PC-3 (cell line): ENCODE measurements around the gene SLC38A2. TPM values are rescaled to one million over a fixed set of nuclear protein-coding genes. Genes with fewer than 3 reads are reported as not detected.
"Not testable (repeated sequence)": the region's sequence is repeated elsewhere in the genome, so short reads cannot be mapped to it uniquely, and the experiment has no call there.

Source experiments
- ATAC-seq: fragments of 200-7000 bp; cut with Tn5 transposase; 2 replicates; pipeline ENCODE4 v1.9.1; 2020; ENCODE audit warnings: mild to moderate bottlenecking, moderate library complexity
- BruUV-seq: library from RNA; stranded (reverse); fragments of 400-500 nt; replicated peaks from 2 replicates; lab custom pipeline; 2021; lab: Mats Ljungman, UMichigan
- CTCF ChIA-PET: fragments of 300-600 bp; sonication (Branson Sonifier 250); formaldehyde crosslinking; loops from one replicate; lab custom pipeline; 2022; ENCODE audit warnings: antibody characterized with exemption; lab: Charles Lee
- POLR2A ChIA-PET: fragments of 300-600 bp; sonication (Branson Sonifier 250); formaldehyde crosslinking; loops from one replicate; lab custom pipeline; 2022; ENCODE audit warnings: antibody characterized with exemption; ENCODE audit not compliant: unreplicated experiment; lab: Charles Lee
- DNase-seq: peaks from one replicate; pipeline ENCODE4 v3.0.0-alpha.2; 2015
- H2AFZ ChIP-seq: fragments of 300-600 bp; sonication (generic); 2 replicates; pipeline ENCODE4 v1.6.0; 2016; ENCODE audit warnings: antibody characterized with exemption, low read length
- H3F3A ChIP-seq: fragments of 300-600 bp; sonication (generic); one replicate; pipeline ENCODE4 v1.6.0; 2017; ENCODE audit warnings: antibody characterized with exemption, low read length, control low read depth, mild to moderate bottlenecking; ENCODE audit not compliant: unreplicated experiment
- H3K27ac ChIP-seq: fragments of 300-600 bp; sonication (generic); 2 replicates; pipeline ENCODE4 v1.5.1; 2016; ENCODE audit warnings: mild to moderate bottlenecking, low read length
- H3K27me3 ChIP-seq: fragments of 300-600 bp; sonication (generic); 2 replicates; pipeline ENCODE4 v1.6.1; 2016; ENCODE audit warnings: low read length, mixed read lengths
- H3K36me3 ChIP-seq: fragments of 300-600 bp; sonication (generic); 2 replicates; pipeline ENCODE4 v1.6.1; 2016; ENCODE audit warnings: low read depth, mixed run types, low read length, mixed read lengths
- H3K4me1 ChIP-seq: fragments of 300-600 bp; sonication (generic); 2 replicates; pipeline ENCODE4 v1.5.1; 2016; ENCODE audit warnings: low read length; ENCODE audit not compliant: insufficient read depth
- H3K4me2 ChIP-seq: fragments of 300-600 bp; sonication (generic); 2 replicates; pipeline ENCODE4 v1.6.0; 2016; ENCODE audit warnings: low read length
- H3K4me3 ChIP-seq: fragments of 300-600 bp; sonication (generic); 2 replicates; pipeline ENCODE4 v1.5.1; 2016; ENCODE audit warnings: mild to moderate bottlenecking, low read length, mixed read lengths
- H3K79me2 ChIP-seq: fragments of 300-600 bp; sonication (generic); 2 replicates; pipeline ENCODE4 v1.6.1; 2017; ENCODE audit warnings: low read length, mixed read lengths
- H3K9ac ChIP-seq: fragments of 300-600 bp; sonication (generic); 2 replicates; pipeline ENCODE4 v1.6.0; 2016; ENCODE audit warnings: mild to moderate bottlenecking, low read length
- H3K9me2 ChIP-seq: fragments of 300-600 bp; sonication (generic); replicated peaks from 2 replicates; pipeline ENCODE4 v1.6.1; 2016; ENCODE audit warnings: mixed run types, low read length, mixed read lengths
- H3K9me3 ChIP-seq: fragments of 300-600 bp; sonication (generic); 2 replicates; pipeline ENCODE4 v1.6.1; 2016; ENCODE audit warnings: low read length, mixed read lengths
- H4K20me1 ChIP-seq: fragments of 300-600 bp; sonication (generic); 2 replicates; pipeline ENCODE4 v1.6.1; 2016; ENCODE audit warnings: low read length, mixed read lengths
- EZH2 ChIP-seq: fragments of 300-600 bp; sonication (generic); IDR thresholded peaks from one replicate; pipeline ENCODE4 v1.6.1; 2017; ENCODE audit warnings: antibody characterized with exemption, mild to moderate bottlenecking, low read length; ENCODE audit not compliant: unreplicated experiment
- EZH2phosphoT487 ChIP-seq: fragments of 300-600 bp; sonication (generic); IDR thresholded peaks from 2 replicates; pipeline ENCODE4 v1.6.1; 2018; ENCODE audit warnings: mild to moderate bottlenecking, antibody characterized with exemption, low read length, borderline replicate concordance
- intact Hi-C: fragments of 100-400 bp; cut with micrococcal nuclease; formaldehyde crosslinking; loops from 2 replicates; pipeline ENCODE4 v1.9.0; 2023
- total RNA-seq: library from RNA; depleted of rRNA; stranded (reverse); fragments of >200 nt; gene quantifications from 2 replicates; pipeline ENCODE4 v1.2.3, GENCODE V29; 2014
- TF ChIP-seq, protein P1 (sequence below): fragments of 300-600 bp; sonication (generic); conservative IDR thresholded peaks from 2 replicates; pipeline ENCODE4 v1.5.1; 2017; ENCODE audit warnings: antibody characterized with exemption, low read depth, mild to moderate bottlenecking, low read length

Gene SLC38A2
- total RNA-seq, 1 experiment from 2014 or later: 214 TPM

DNA sequence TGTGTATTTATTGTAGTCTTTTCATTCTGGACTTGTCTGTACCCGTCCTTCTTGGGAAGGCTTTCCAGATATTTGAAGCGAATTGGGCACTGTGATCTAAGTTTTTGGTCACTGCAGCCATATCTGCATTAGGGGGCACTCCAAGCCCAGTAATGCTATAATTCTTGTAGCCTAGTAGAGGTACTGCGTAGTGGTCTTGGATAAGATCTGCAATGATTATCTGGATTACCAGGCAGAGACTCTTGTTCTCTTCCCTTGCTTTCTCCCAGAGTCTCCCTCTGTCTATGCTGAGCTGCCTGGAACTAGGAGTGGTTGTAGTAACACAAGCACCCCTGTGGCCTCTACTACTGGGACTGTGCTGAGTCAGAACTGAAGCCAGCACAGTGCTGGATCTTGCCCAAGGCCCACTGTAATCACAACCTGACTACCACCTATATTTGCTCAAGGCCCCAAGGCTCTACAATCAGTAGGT lies 30.0 kb downstream of the SLC38A2 start:
- peak; percentile 73 for DNase-seq
- peak overlapping the region; percentile 59 for H2AFZ ChIP-seq
- H3K27ac ChIP-seq: peak overlapping the region; percentile 43
- ChIA-PET CTCF (no interaction called here), POLR2A (interaction anchor here (0.8 kb wide), 1 partner anchor 544 kb away, joined by 7 read pairs; no protein-coding TSS in a partner anchor)
- ATAC-seq: peak; percentile 91
- peak overlapping the region; percentile 48 for H3K4me2 ChIP-seq
- BruUV-seq: no TSS peak
- H3K9ac ChIP-seq: no peak overlapping the region
- H3K27me3 ChIP-seq: no peaks in the 10 kb centered on the region
- H3K4me1 ChIP-seq: peaks cover 13% of the 10 kb centered on the region
- H3K79me2 ChIP-seq: no peaks in the 10 kb centered on the region
- no peak overlapping the region for H3K4me3 ChIP-seq
- no peaks in the 10 kb centered on the region for H4K20me1 ChIP-seq
- intact Hi-C loops: no loop called here
- H3F3A ChIP-seq: no peaks in the 10 kb centered on the region
- no peaks in the 10 kb centered on the region for H3K9me3 ChIP-seq
- TF ChIP-seq, protein P1, sequence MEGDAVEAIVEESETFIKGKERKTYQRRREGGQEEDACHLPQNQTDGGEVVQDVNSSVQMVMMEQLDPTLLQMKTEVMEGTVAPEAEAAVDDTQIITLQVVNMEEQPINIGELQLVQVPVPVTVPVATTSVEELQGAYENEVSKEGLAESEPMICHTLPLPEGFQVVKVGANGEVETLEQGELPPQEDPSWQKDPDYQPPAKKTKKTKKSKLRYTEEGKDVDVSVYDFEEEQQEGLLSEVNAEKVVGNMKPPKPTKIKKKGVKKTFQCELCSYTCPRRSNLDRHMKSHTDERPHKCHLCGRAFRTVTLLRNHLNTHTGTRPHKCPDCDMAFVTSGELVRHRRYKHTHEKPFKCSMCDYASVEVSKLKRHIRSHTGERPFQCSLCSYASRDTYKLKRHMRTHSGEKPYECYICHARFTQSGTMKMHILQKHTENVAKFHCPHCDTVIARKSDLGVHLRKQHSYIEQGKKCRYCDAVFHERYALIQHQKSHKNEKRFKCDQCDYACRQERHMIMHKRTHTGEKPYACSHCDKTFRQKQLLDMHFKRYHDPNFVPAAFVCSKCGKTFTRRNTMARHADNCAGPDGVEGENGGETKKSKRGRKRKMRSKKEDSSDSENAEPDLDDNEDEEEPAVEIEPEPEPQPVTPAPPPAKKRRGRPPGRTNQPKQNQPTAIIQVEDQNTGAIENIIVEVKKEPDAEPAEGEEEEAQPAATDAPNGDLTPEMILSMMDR: peak; percentile 65
- no peak for TF ChIP-seq EZH2
- no peaks in the 10 kb centered on the region for H3K9me2 ChIP-seq
- no peaks in the 10 kb centered on the region for H3K36me3 ChIP-seq

DNA sequence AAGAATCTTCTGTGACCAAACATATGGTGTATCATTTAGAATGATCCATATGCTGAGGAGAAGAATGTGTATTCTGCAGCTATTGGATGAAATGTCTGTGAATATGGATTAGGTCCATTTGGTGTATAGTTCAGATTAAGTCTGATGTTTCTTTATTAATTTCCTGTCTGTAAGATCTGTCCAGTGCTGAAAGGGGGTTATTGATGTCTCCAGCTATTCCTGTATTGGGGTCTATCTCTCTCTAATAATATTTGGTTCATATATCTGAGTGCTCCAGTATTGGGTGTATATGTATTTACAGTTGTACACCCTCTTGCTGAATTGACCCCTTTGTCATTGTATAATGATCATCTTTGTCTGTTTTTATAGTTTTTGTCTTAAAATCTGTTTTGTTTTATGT lies 33.5 kb downstream of the SLC38A2 start:
- TF ChIP-seq, protein P1: no peak
- TF ChIP-seq EZH2: no peak
- TF ChIP-seq EZH2phosphoT487: no peak
- Histone ChIP-seq H3K36me3 (no peaks in the 10 kb centered on the region), H4K20me1 (no peaks in the 10 kb centered on the region), H3K9me3 (no peaks in the 10 kb centered on the region), H3K79me2 (no peaks in the 10 kb centered on the region), H3F3A (no peaks in the 10 kb centered on the region), H3K4me3 (no peak overlapping the region), H3K27me3 (no peaks in the 10 kb centered on the region), H3K9ac (no peak overlapping the region), H2AFZ (no peak overlapping the region), H3K27ac (no peak overlapping the region), H3K4me1 (peaks cover 13% of the 10 kb centered on the region), H3K9me2 (no peaks in the 10 kb centered on the region), H3K4me2 (no peak overlapping the region)
- ATAC-seq (no peak), DNase-seq (no peak)
- intact Hi-C loops: no loop called here
- no TSS peak for BruUV-seq
- ChIA-PET CTCF (no interaction called here), POLR2A (interaction anchor here (0.6 kb wide), 1 partner anchor 70 kb away, joined by 3 read pairs; the partner anchor contains the start of gene SLC38A1)

DNA sequence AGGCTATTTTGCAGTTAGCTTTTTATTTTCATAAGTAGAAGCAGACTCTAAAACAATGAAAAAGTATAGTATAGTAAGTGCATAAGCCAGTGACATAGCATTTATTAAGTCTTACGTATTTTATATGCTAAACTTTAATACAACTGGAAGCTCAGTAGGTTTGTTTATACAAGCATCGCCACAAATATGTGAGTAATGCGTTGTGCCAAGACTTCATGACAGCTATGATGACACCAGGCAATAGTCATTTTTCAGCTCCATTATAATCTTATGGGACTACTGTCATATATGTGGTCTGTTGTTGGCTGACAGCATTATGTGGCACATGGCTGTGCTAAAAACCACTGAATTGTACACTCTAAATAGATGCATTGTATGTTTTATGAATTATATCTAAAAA lies 40.3 kb downstream of the SLC38A2 start:
- intact Hi-C loops: no loop called here
- POLR2A ChIA-PET: no interaction called here
- Histone ChIP-seq H3F3A (no peaks in the 10 kb centered on the region), H3K4me2 (peak overlapping the region; percentile 24; the same call in 1 of the 2 replicates), H3K9me2 (0 out of 2 replicates have a peak, but pooled peaks cover 3% of the 10 kb centered on the region), H3K4me1 (peaks cover 8% of the 10 kb centered on the region), H3K9ac (no peak overlapping the region), H3K27ac (no peak overlapping the region), H2AFZ (no peak overlapping the region), H3K4me3 (no peak overlapping the region), H3K79me2 (no peaks in the 10 kb centered on the region), H3K27me3 (no peaks in the 10 kb centered on the region), H4K20me1 (no peaks in the 10 kb centered on the region), H3K9me3 (no peaks in the 10 kb centered on the region), H3K36me3 (0 out of 2 replicates have a peak, but pooled peaks cover 2% of the 10 kb centered on the region)
- ATAC-seq (peak; percentile 82), DNase-seq (peak; percentile 81)
- TF ChIP-seq, protein P1: no peak
- no TSS peak for BruUV-seq
- CTCF ChIA-PET: no interaction called here

DNA sequence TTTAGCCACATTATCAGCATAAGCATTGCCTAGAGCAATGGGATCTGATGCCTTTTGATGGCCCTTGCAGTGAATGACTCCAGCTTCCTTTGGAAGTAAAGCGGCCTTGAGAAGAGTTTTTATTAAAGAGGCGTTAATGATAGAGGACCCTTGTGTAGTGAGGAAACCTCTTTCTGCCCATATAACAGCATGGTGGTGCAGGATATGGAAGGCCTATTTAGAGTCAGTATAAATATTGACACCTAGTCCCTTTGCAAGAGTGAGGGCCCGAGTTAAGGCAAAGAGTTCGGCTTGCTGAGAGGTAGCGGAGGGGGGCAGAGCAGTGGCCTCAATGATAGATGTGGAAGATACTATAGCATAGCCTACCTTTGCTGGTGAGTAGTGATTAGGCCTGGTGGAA lies 47.5 kb downstream of the SLC38A2 start:
- CTCF ChIA-PET, H3K4me1 ChIP-seq, H3K27me3 ChIP-seq, H3K4me3 ChIP-seq, ATAC-seq, H4K20me1 ChIP-seq, H3K36me3 ChIP-seq, H3F3A ChIP-seq, DNase-seq, POLR2A ChIA-PET, H3K9me2 ChIP-seq, BruUV-seq, H3K27ac ChIP-seq, H3K79me2 ChIP-seq, H3K4me2 ChIP-seq, H3K9ac ChIP-seq, intact Hi-C loops, H3K9me3 ChIP-seq, H2AFZ ChIP-seq: not testable (repeated sequence)
